H9 (cell line): ENCODE data around the gene SNX14. TPM values are rescaled to one million over a fixed set of nuclear protein-coding genes. Genes with fewer than 3 reads are reported as not detected.

Experiments
- DNase-seq: peaks from one replicate; pipeline ENCODE4 v3.0.0-alpha.2; 2017
- H2AFZ ChIP-seq: one replicate; pipeline ENCODE4 v1.6.1; 2013; ENCODE audit warnings: mild to moderate bottlenecking, low read length, control low read depth, moderate library complexity
- H2AK5ac ChIP-seq: 2 replicates; pipeline ENCODE4 v1.6.1; 2013; ENCODE audit warnings: low read length, control low read depth, mixed read lengths; ENCODE audit not compliant: insufficient read length
- H2BK120ac ChIP-seq: one replicate; pipeline ENCODE4 v1.6.1; 2013; ENCODE audit warnings: low read depth, mild to moderate bottlenecking, low read length, control low read depth, inconsistent platforms; ENCODE audit not compliant: poor library complexity, severe bottlenecking
- H2BK12ac ChIP-seq: 2 replicates; pipeline ENCODE4 v1.6.1; 2013; ENCODE audit warnings: low read length, control low read depth, mixed read lengths, low read depth; ENCODE audit not compliant: insufficient read length
- H2BK15ac ChIP-seq: 2 replicates; pipeline ENCODE4 v1.6.1; 2013; ENCODE audit warnings: low read depth, low read length, control low read depth
- H2BK20ac ChIP-seq: one replicate; pipeline ENCODE4 v1.6.1; 2013; ENCODE audit warnings: low read depth, mild to moderate bottlenecking, low read length, control low read depth, inconsistent platforms; ENCODE audit not compliant: poor library complexity, severe bottlenecking
- H2BK5ac ChIP-seq: 2 replicates; pipeline ENCODE4 v1.6.1; 2013; ENCODE audit warnings: low read length, control low read depth, mixed read lengths; ENCODE audit not compliant: insufficient read length
- H3K14ac ChIP-seq: 2 replicates; pipeline ENCODE4 v1.6.1; 2013; ENCODE audit warnings: low read length, control low read depth; ENCODE audit not compliant: insufficient read depth
- H3K18ac ChIP-seq: 2 replicates; pipeline ENCODE4 v1.6.1; 2013; ENCODE audit warnings: low read depth, mild to moderate bottlenecking, mixed read lengths, low read length, control low read depth; ENCODE audit not compliant: insufficient read length
- H3K23ac ChIP-seq: 2 replicates; pipeline ENCODE4 v1.6.1; 2013; ENCODE audit warnings: low read length, control low read depth, mixed read lengths, low read depth; ENCODE audit not compliant: insufficient read length
- H3K23me2 ChIP-seq: 2 replicates; pipeline ENCODE4 v1.6.1; 2013; ENCODE audit warnings: low read depth, mild to moderate bottlenecking, mixed read lengths, low read length, control low read depth; ENCODE audit not compliant: insufficient read length, poor library complexity, severe bottlenecking
- H3K27ac ChIP-seq: 2 replicates; pipeline ENCODE4 v1.5.1; 2013; ENCODE audit warnings: low read length, control low read depth, mixed read lengths, low read depth; ENCODE audit not compliant: insufficient read length
- H3K27me3 ChIP-seq: 2 replicates; pipeline ENCODE4 v1.6.1; 2013; ENCODE audit warnings: low read length, control low read depth, inconsistent platforms; ENCODE audit not compliant: insufficient read depth
- H3K4ac ChIP-seq: 2 replicates; pipeline ENCODE4 v1.6.1; 2013; ENCODE audit warnings: low read depth, mild to moderate bottlenecking, control low read depth, inconsistent platforms, low read length, moderate library complexity
- H3K4me1 ChIP-seq: 2 replicates; pipeline ENCODE4 v1.6.1; 2013; ENCODE audit warnings: low read length, control low read depth, inconsistent platforms; ENCODE audit not compliant: insufficient read depth
- H3K4me2 ChIP-seq: 2 replicates; pipeline ENCODE4 v1.6.1; 2013; ENCODE audit warnings: low read length, control low read depth, mixed read lengths; ENCODE audit not compliant: insufficient read length, insufficient read depth
- H3K56ac ChIP-seq: 2 replicates; pipeline ENCODE4 v1.6.1; 2013; ENCODE audit warnings: low read depth, mild to moderate bottlenecking, mixed read lengths, low read length, control low read depth; ENCODE audit not compliant: insufficient read length
- H3K79me1 ChIP-seq: 2 replicates; pipeline ENCODE4 v1.6.1; 2013; ENCODE audit warnings: low read depth, mild to moderate bottlenecking, moderate library complexity, low read length, control low read depth, inconsistent platforms; ENCODE audit not compliant: insufficient read depth, poor library complexity, severe bottlenecking
- H3K79me2 ChIP-seq: 2 replicates; pipeline ENCODE4 v1.6.1; 2013; ENCODE audit warnings: low read length, control low read depth, inconsistent platforms; ENCODE audit not compliant: insufficient read depth
- H3K9ac ChIP-seq: 2 replicates; pipeline ENCODE4 v1.6.1; 2013; ENCODE audit warnings: low read length, control low read depth, mixed read lengths; ENCODE audit not compliant: insufficient read length; ENCODE audit errors: extremely low read depth
- H3K9me3 ChIP-seq: one replicate; pipeline ENCODE4 v1.6.1; 2013; ENCODE audit warnings: low read depth, low read length, inconsistent platforms; ENCODE audit not compliant: control insufficient read depth
- H3T11ph ChIP-seq: one replicate; pipeline ENCODE4 v1.6.1; 2013; ENCODE audit warnings: mild to moderate bottlenecking, low read length, control low read depth, inconsistent platforms
- H4K20me1 ChIP-seq: one replicate; pipeline ENCODE4 v1.6.1; 2013; ENCODE audit not compliant: control insufficient read depth, insufficient read length, insufficient read depth
- H4K5ac ChIP-seq: 2 replicates; pipeline ENCODE4 v1.6.1; 2013; ENCODE audit warnings: low read depth, mild to moderate bottlenecking, mixed read lengths, low read length, control low read depth; ENCODE audit not compliant: insufficient read length
- H4K8ac ChIP-seq: replicated peaks from 2 replicates; pipeline ENCODE4 v1.6.1; 2013; ENCODE audit warnings: low read length, control low read depth, mixed read lengths, low read depth; ENCODE audit not compliant: insufficient read length
- H4K91ac ChIP-seq: 2 replicates; pipeline ENCODE4 v1.6.1; 2013; ENCODE audit warnings: low read depth, mild to moderate bottlenecking, moderate library complexity, mixed read lengths, low read length, control low read depth; ENCODE audit not compliant: insufficient read length
- H3K27ac Mint-ChIP-seq, 3 experiments: 2 replicates in 2 of 3; 3 replicates in 1 of 3; pipeline ENCODE4 v1.8.0; 2020 to 2021; ENCODE audit warnings: mixed read lengths in 3 of 3, mild to moderate bottlenecking in 1 of 3, moderate library complexity in 1 of 3
- H3K27me3 Mint-ChIP-seq: 2 replicates; pipeline ENCODE4 v1.8.0; 2021; ENCODE audit warnings: low read depth, mild to moderate bottlenecking, moderate library complexity, mixed read lengths
- H3K36me3 Mint-ChIP-seq, 3 experiments: 2 replicates in 2 of 3; 3 replicates in 1 of 3; pipeline ENCODE4 v1.8.0; 2020 to 2021; ENCODE audit warnings: low read depth in 3 of 3, mixed read lengths in 3 of 3; ENCODE audit not compliant: insufficient read depth in 1 of 3
- H3K4me1 Mint-ChIP-seq, 2 experiments: 2 replicates each; pipeline ENCODE4 v1.8.0; 2020; ENCODE audit warnings: mixed read lengths in 2 of 2
- H3K4me3 Mint-ChIP-seq, 2 experiments: 2 replicates in 1 of 2; 3 replicates in 1 of 2; pipeline ENCODE4 v1.8.0; 2020 to 2021; ENCODE audit warnings: mild to moderate bottlenecking in 2 of 2, mixed read lengths in 2 of 2, moderate library complexity in 1 of 2
- H3K9me3 Mint-ChIP-seq, 2 experiments: 2 replicates in 1 of 2; 3 replicates in 1 of 2; pipeline ENCODE4 v1.8.0; 2020; ENCODE audit warnings: mild to moderate bottlenecking in 2 of 2, mixed read lengths in 2 of 2, moderate library complexity in 1 of 2
- CTCF ChIP-seq: fragments of 200-600 bp; sonication (generic); conservative IDR thresholded peaks from 3 replicates; pipeline ENCODE4 v1.8.0; 2021; ENCODE audit warnings: antibody characterized with exemption, mild to moderate bottlenecking
- WGBS: extraction: QIAGEN DNeasy Blood & Tissue Kit; methylation state at CpG from one replicate; pipeline ENCODE4 v1.1.7; 2013; ENCODE audit warnings: missing lambda C conversion rate, low lambda C conversion rate, mixed read lengths; ENCODE audit not compliant: insufficient read length; ENCODE audit errors: extremely low coverage; 5-methylcytosine and 5-hydroxymethylcytosine counted together
- total RNA-seq: library from RNA; stranded (reverse); gene quantifications from 2 replicates; pipeline ENCODE4 v1.2.1, GENCODE V29; 2021

The SNX14 gene
- total RNA-seq, 1 experiment from 2014 or later: 33.0 TPM

GRCh38 chr6:85620308-85620707, 26.6 kb upstream of the SNX14 start:
- H2BK120ac ChIP-seq: no peak overlapping the region
- no peak overlapping the region for H2BK20ac ChIP-seq
- H3K18ac ChIP-seq: no peak overlapping the region
- no peak overlapping the region for H4K91ac ChIP-seq
- H3K9me3 ChIP-seq: no peaks in the 10 kb centered on the region
- no peaks in the 10 kb centered on the region for H3K27me3 ChIP-seq
- Mint-ChIP-seq H3K27ac (peak overlapping the region in 2 of 3 experiments; percentile 18 to 19; a peak in 3 of 7 replicates), H3K9me3 (no peaks in the 10 kb centered on the region; a peak in 1 of 5 replicates), H3K4me3 (no peak overlapping the region), H3K36me3 (peaks cover 64 to 99% (median 95%) of the 10 kb centered on the region in 3 experiments), H3K27me3 (no peaks in the 10 kb centered on the region), H3K4me1 (no peaks in the 10 kb centered on the region)
- H3K9ac ChIP-seq: no peak overlapping the region
- H3K4ac ChIP-seq: no peak overlapping the region
- H3K56ac ChIP-seq: no peak overlapping the region
- H2BK5ac ChIP-seq: no peak overlapping the region
- no peak overlapping the region for H4K8ac ChIP-seq
- H3K4me1 ChIP-seq: no peaks in the 10 kb centered on the region
- no peak overlapping the region for H3K23ac ChIP-seq
- no peak overlapping the region for H3T11ph ChIP-seq
- H2AK5ac ChIP-seq: no peak overlapping the region
- no peak overlapping the region for H3K4me2 ChIP-seq
- no peaks in the 10 kb centered on the region for H4K20me1 ChIP-seq
- H3K79me1 ChIP-seq: peaks cover 11% of the 10 kb centered on the region
- H3K23me2 ChIP-seq: no peaks in the 10 kb centered on the region
- H2BK15ac ChIP-seq: no peak overlapping the region
- H2BK12ac ChIP-seq: no peak overlapping the region
- H3K14ac ChIP-seq: no peak overlapping the region
- no CpG with 5 or more reads among the region's 2 CpGs for WGBS
- H4K5ac ChIP-seq: no peak overlapping the region
- no peak for DNase-seq
- TF ChIP-seq CTCF: no peak
- no peaks in the 10 kb centered on the region; the same call in 1 of the 2 replicates for H3K79me2 ChIP-seq
- H3K27ac ChIP-seq: no peak overlapping the region
- no peak overlapping the region for H2AFZ ChIP-seq
